ENCODE data around the gene MTFMT.
A peak's percentile ranks its signal among the peaks of the same experiment; 100 is the strongest.
"Not testable (repeated sequence)": the region's sequence is repeated elsewhere in the genome, so short reads cannot be mapped to it uniquely, and the experiment has no call there.

Gene MTFMT

GRCh38 chr15:65028921-65029735 lies at the start of gene MTFMT:
Gene MTFMT, minus strand, starts transcription at chr15:65029639. Its CDS starts 26 bp downstream, at chr15:65029613.
- peaks cover 7% of the 10 kb centered on the region for H3K4me1 ChIP-seq (ENCODE audit: insufficient read depth, poor library complexity, severe bottlenecking)
- ATAC-seq (ENCODE audit: low read depth) (peak; percentile 91), DNase-seq (ENCODE audit: low spot score) (peak; percentile 94)
- H3K9me3 ChIP-seq (ENCODE audit: severe bottlenecking): no peaks in the 10 kb centered on the region
- H3K4me3 ChIP-seq (ENCODE audit: severe bottlenecking): peak within 1 kb of the TSS; percentile 60
- H3K27ac ChIP-seq (ENCODE audit: poor library complexity, severe bottlenecking): peak within 1 kb of the TSS; percentile 4
- H3K27me3 ChIP-seq (ENCODE audit: insufficient read depth, poor library complexity, severe bottlenecking): no peaks in the 10 kb centered on the region
- TF ChIP-seq, protein P1, sequence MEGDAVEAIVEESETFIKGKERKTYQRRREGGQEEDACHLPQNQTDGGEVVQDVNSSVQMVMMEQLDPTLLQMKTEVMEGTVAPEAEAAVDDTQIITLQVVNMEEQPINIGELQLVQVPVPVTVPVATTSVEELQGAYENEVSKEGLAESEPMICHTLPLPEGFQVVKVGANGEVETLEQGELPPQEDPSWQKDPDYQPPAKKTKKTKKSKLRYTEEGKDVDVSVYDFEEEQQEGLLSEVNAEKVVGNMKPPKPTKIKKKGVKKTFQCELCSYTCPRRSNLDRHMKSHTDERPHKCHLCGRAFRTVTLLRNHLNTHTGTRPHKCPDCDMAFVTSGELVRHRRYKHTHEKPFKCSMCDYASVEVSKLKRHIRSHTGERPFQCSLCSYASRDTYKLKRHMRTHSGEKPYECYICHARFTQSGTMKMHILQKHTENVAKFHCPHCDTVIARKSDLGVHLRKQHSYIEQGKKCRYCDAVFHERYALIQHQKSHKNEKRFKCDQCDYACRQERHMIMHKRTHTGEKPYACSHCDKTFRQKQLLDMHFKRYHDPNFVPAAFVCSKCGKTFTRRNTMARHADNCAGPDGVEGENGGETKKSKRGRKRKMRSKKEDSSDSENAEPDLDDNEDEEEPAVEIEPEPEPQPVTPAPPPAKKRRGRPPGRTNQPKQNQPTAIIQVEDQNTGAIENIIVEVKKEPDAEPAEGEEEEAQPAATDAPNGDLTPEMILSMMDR (IDR thresholded peaks at IDR 0.05; ENCODE audit: poor library complexity, severe bottlenecking): no peak
- peaks cover 26% of the 10 kb centered on the region for H3K36me3 ChIP-seq (ENCODE audit: low read depth)

DNA sequence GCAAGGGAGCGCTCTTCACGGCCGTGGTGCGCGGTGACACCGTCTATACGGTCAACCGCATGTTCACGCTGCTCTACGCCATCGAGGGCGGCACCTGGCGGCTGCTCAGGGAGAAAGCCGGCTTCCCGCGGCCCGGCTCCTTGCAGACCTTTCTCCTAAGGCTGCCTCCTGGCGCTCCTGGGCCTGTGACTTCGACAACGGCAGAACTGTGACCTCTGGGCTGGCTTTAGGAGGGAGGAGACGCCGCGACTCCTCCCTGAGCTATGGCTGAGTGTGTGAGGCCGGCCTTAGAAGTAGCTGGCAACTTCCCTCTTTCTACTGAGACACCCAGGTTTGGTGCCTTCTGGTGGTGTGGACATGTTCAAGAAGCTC lies 48.5 kb upstream of the MTFMT start:
- DNase-seq (ENCODE audit: low spot score) (no peak), ATAC-seq (ENCODE audit: low read depth) (0 out of 3 replicates have a peak, but pooled peaks have one; percentile 15)
- Histone ChIP-seq H3K36me3 (ENCODE audit: low read depth) (no peaks in the 10 kb centered on the region), H3K27me3 (ENCODE audit: insufficient read depth, poor library complexity, severe bottlenecking) (peaks cover 15% of the 10 kb centered on the region), H3K9me3 (ENCODE audit: severe bottlenecking) (no peaks in the 10 kb centered on the region), H3K4me1 (ENCODE audit: insufficient read depth, poor library complexity, severe bottlenecking) (no peaks in the 10 kb centered on the region), H3K4me3 (ENCODE audit: severe bottlenecking) (no peak overlapping the region), H3K27ac (ENCODE audit: poor library complexity, severe bottlenecking) (no peak overlapping the region)
- TF ChIP-seq, protein P1 (IDR thresholded peaks at IDR 0.05; ENCODE audit: poor library complexity, severe bottlenecking): peak; percentile 7

DNA sequence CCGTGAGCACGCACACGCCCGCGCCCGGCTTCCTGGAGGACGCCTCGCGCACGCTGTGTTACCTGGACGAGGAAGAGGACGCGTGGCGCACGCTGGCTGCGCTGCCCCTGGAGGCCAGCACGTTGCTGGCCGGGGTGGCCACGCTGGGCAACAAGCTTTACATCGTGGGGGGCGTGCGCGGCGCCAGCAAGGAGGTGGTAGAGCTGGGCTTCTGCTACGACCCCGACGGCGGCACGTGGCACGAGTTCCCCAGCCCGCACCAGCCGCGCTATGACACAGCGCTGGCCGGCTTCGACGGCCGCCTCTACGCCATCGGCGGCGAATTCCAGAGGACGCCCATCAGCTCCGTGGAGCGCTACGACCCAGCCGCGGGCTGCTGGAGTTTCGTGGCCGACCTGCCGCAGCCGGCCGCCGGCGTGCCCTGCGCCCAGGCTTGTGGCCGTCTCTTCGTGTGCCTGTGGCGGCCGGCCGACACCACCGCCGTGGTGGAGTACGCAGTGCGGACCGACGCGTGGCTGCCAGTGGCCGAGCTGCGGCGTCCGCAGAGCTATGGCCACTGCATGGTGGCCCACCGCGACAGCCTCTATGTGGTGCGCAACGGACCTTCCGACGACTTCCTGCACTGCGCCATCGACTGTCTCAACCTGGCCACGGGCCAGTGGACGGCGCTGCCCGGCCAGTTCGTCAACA lies 48.0 kb upstream of the MTFMT start:
- Histone ChIP-seq H3K36me3 (ENCODE audit: low read depth) (no peaks in the 10 kb centered on the region), H3K27me3 (ENCODE audit: insufficient read depth, poor library complexity, severe bottlenecking) (peaks cover 15% of the 10 kb centered on the region), H3K9me3 (ENCODE audit: severe bottlenecking) (no peaks in the 10 kb centered on the region), H3K4me3 (ENCODE audit: severe bottlenecking) (no peak overlapping the region), H3K27ac (ENCODE audit: poor library complexity, severe bottlenecking) (no peak overlapping the region), H3K4me1 (ENCODE audit: insufficient read depth, poor library complexity, severe bottlenecking) (no peaks in the 10 kb centered on the region)
- DNase-seq (ENCODE audit: low spot score) (peak; percentile 69), ATAC-seq (ENCODE audit: low read depth) (no peak)
- TF ChIP-seq, protein P1 (IDR thresholded peaks at IDR 0.05; ENCODE audit: poor library complexity, severe bottlenecking): no peak

- ATAC-seq (ENCODE audit: low read depth) (no peak), DNase-seq (ENCODE audit: low spot score) (peak; percentile 55)
- H3K9me3 ChIP-seq (ENCODE audit: severe bottlenecking): no peaks in the 10 kb centered on the region
- H3K27ac ChIP-seq (ENCODE audit: poor library complexity, severe bottlenecking): no peak within 1 kb of the TSS
- peaks cover 15% of the 10 kb centered on the region for H3K27me3 ChIP-seq (ENCODE audit: insufficient read depth, poor library complexity, severe bottlenecking)
- H3K4me3 ChIP-seq (ENCODE audit: severe bottlenecking): no peak within 1 kb of the TSS
- H3K4me1 ChIP-seq (ENCODE audit: insufficient read depth, poor library complexity, severe bottlenecking): no peaks in the 10 kb centered on the region
- TF ChIP-seq, protein P1 (IDR thresholded peaks at IDR 0.05; ENCODE audit: poor library complexity, severe bottlenecking): no peak
- H3K36me3 ChIP-seq (ENCODE audit: low read depth): no peaks in the 10 kb centered on the region
Observed at GRCh38 chr15:65076486-65077290, 47.2 kb upstream of the MTFMT start, which contains the start of gene KBTBD13. Gene KBTBD13, plus strand, starts transcription at chr15:65076746. Its CDS starts 70 bp downstream, at chr15:65076816.

GRCh38 chr15:65075607-65076395 lies 46.4 kb upstream of the MTFMT start:
- H3K36me3 ChIP-seq (ENCODE audit: low read depth); H3K9me3 ChIP-seq (ENCODE audit: severe bottlenecking); H3K27ac ChIP-seq (ENCODE audit: poor library complexity, severe bottlenecking); ATAC-seq (ENCODE audit: low read depth); DNase-seq (ENCODE audit: low spot score); H3K4me3 ChIP-seq (ENCODE audit: severe bottlenecking); H3K4me1 ChIP-seq (ENCODE audit: insufficient read depth, poor library complexity, severe bottlenecking): not testable (repeated sequence)
- H3K27me3 ChIP-seq (ENCODE audit: insufficient read depth, poor library complexity, severe bottlenecking): peaks cover 15% of the 10 kb centered on the region

- not testable (repeated sequence) for ATAC-seq (ENCODE audit: low read depth); H3K27ac ChIP-seq (ENCODE audit: poor library complexity, severe bottlenecking)
Observed at GRCh38 chr15:65074946-65075345, 45.5 kb upstream of the MTFMT start.

More at GRCh38 chr15:65074946-65075345, 45.5 kb upstream of the MTFMT start:
- H3K36me3 ChIP-seq (ENCODE audit: low read depth); DNase-seq (ENCODE audit: low spot score); H3K4me1 ChIP-seq (ENCODE audit: insufficient read depth, poor library complexity, severe bottlenecking); H3K4me3 ChIP-seq (ENCODE audit: severe bottlenecking); H3K9me3 ChIP-seq (ENCODE audit: severe bottlenecking): not testable (repeated sequence)
- H3K27me3 ChIP-seq (ENCODE audit: insufficient read depth, poor library complexity, severe bottlenecking): peaks cover 15% of the 10 kb centered on the region
